HG02970 (cell line): ENCODE data around the gene EP400.

ENCODE experiments used
- ATAC-seq: cut with Tn5 transposase; IDR thresholded peaks from one replicate; pipeline ENCODE4 v1.9.1; 2021; ENCODE audit warnings: mild to moderate bottlenecking, moderate library complexity, moderate number of reproducible peaks; ENCODE audit not compliant: unreplicated experiment, low FRiP score

Gene EP400

DNA sequence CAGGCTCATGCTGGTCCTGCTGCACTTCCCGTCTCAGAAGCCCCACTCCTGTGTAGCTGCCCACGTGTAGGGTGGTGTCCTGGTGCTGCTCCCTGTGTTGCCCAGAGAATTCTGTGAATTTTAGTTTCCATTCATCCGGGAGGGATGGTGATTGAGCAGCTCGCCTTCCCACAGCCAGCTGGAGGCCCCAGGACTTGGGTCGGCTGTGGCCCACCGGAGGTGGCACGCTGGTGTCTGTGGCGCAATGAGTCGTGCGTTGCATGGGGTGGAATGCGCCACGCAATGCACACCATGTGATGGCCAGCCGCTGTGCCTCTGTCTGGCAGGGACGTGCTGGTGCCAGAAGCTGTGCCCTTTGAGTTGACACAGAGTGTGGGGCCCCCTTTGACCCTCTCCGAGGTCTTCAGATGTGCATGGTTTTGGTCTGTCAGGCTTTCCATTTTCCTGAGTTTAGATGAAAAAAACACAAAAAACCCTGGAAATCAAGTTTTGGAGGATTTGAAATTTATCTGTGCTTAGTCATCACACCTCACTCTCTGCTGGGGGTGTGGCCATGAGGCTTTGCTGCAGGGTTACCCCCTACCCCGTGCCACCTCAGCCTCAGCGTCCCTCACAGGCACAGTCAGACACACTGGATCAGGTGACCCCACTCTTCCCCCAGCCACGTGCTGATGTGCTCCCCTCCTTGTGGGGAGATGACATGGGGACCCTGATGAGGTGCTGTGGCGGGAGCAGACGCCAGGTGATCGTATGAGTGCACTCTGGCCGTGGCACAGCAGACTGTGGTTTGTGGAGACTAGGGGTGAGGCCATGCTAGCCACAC is 64.6 kb downstream of the EP400 start:
- ATAC-seq, result no peak

- no peak for ATAC-seq
These were observed 65.2 kb downstream of the EP400 start for GRCh38 chr12:132014915-132015280.

- no peak for ATAC-seq
These were observed 66.1 kb downstream of the EP400 start for GRCh38 chr12:132015686-132016430.

GRCh38 chr12:132018193-132018916 is 68.6 kb downstream of the EP400 start:
- ATAC-seq, result no peak

- no peak for ATAC-seq
These were observed 70.1 kb downstream of the EP400 start for GRCh38 chr12:132019891-132020290.

DNA sequence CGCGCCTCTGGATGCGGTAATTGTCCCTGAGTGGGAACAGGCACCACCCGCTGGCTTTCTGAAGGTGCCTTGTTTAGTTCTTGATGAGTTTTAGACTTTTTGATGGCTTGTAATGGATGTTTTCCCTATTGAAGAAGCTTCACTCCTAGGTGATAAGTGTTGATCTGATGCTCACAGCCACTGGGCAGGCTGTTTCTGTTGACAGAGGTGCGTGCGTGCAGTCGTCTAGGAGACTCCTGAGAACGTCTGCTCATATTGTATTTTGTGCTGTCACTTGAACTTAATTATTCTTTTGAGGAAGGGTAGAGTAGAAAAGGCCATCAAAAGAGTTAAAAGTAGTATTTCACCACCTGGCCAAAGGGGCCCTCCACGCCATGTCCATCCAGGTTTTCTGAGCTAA is 70.5 kb downstream of the EP400 start:
- ATAC-seq, result no peak

GRCh38 chr12:132021031-132021871 is 71.5 kb downstream of the EP400 start:
- ATAC-seq, result no peak

DNA sequence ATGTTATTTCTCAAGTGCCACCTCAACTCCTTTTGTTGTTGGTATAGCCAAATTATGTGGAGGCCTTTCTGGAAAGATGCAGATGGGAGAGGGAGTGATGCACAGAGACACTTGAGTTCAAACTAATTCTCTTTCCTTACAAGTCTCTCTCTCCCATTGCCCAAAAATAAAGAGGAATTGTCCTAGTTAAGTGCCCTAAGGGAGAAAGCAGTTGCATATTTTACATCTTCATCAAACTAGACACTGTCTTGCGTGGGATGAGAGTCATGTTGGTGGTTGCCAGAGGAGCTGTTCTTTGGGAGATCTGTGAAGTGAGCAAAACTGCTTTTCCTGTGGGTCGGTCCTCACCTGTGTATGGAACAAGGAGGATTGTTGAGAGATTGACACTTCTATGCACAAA is 72.2 kb downstream of the EP400 start:
- no peak for ATAC-seq

- no peak for ATAC-seq
These were observed 73.9 kb downstream of the EP400 start for GRCh38 chr12:132023658-132024057.

DNA sequence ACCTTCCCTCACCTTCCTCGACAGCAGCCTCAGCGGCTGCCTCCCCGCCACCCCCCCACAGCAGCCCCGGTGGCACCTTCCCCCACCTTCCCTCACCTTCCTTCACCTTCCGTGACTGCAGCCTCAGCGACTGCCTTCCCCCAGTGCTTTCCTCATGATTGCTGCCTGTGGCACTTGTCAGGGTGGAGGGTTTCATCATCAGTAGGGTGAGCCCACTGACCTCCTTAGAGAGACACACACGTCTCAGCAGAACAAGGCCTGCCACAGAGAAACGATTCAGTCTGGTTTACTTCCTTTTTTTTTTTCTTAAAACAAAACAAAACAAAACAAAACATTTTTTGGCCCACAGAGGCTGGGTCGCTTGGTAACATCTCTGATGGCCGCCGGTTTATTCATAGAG is 75.0 kb downstream of the EP400 start:
- ATAC-seq, result no peak

DNA sequence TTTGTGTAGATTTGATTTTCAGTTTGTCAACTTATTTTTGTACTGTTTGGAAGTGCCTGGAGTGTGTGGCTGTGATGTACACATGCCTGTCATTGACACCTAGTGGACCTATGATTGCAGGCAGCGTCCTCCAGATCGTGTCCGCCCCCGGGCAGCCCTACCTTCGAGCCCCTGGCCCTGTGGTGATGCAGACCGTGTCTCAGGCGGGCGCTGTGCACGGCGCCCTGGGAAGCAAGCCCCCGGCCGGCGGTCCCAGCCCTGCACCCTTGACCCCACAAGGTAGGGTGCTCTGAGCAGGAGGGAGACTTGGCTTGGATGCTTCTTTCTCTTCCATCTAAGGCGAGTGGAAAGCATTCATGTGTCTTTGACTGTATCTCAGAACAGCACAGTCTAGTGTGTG is 75.8 kb downstream of the EP400 start:
- no peak for ATAC-seq

GRCh38 chr12:132026061-132026795 is 76.5 kb downstream of the EP400 start:
- no peak for ATAC-seq

- no peak for ATAC-seq
These were observed 77.2 kb downstream of the EP400 start for GRCh38 chr12:132026796-132027500.

DNA sequence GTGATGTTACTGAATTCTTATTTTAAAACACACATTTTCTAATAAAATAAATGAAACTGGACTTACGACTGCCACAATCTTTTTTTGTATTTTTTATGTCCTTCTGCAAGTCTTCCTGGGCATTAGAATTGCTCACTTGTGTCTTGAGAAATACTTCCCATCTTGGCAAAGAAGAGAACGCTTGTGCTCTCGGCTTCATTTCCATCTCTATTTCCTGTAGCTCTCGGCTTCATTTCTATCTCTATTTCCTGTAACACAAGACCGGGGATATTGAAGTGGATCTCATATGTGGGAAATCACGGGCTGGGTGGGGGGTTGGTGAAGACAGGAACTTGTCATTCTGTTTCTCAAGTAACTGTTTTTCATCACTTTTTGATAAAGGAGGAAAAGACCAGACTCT is 77.9 kb downstream of the EP400 start:
- no peak for ATAC-seq

DNA sequence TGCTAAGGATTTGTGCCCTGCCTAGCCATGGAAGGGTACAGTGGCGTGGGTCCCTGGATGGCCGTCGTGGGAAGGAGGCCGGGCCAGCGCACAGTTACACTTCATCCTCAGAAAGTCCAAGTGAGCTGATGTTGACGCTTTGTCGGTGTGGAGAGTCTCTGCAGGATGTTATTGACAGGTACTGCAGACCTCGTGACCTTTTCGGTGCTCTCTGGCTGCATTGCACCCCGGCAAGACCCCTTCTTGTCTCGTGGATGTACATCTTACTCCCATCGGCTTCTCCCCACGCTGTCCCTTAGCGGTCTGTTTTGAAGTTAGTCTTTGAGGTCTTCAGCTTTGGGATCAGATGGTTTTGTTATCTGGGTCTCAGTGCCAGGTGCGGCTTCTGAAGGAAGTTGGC is 78.4 kb downstream of the EP400 start:
- ATAC-seq, result no peak

GRCh38 chr12:132029503-132030300 is 80.0 kb downstream of the EP400 start:
- no peak for ATAC-seq

- no peak for ATAC-seq
These were observed 80.8 kb downstream of the EP400 start for GRCh38 chr12:132030367-132031038.

DNA sequence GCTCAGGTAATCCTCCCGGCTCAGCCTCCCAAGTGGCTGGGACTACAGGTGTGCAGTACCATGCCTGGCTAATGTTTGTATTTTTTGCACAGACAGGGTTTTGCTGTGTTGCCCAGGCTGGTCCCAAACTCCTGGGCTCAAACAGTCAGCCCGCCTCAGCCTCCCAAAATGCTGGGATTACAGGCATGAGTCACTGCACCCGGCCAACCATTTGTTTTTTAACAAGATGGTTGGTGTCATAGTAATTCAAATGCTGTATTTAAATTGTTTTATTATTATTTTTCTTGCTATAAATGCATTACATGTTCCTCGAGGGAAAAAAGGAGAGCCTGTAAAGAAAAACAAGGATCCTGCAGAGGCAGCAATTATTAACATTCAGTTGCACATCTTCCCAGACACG is 83.9 kb downstream of the EP400 start:
- ATAC-seq, result no peak
